Esophagus squamous epithelium (tissue), 4 donors: ENCODE results near the gene TCF23.

Experiments
- POLR2A ChIP-seq, 4 donors: fragments of 450-650 bp; IDR thresholded peaks; one replicate each; pipeline ENCODE4 v1.6.1; 2017; ENCODE audit warnings: antibody characterized with exemption in 4 of 4, mild to moderate bottlenecking in 4 of 4, moderate library complexity in 3 of 4
- TF ChIP-seq, protein P1 (sequence below), 6 experiments: fragments of 450-650 bp in 4 of 6; fragments of 200-600 bp in 2 of 6; sonication (generic) in 2 of 6; IDR thresholded peaks; one replicate each; pipeline ENCODE4 v1.5.1; 2016 to 2019; ENCODE audit warnings: antibody characterized with exemption in 6 of 6, mild to moderate bottlenecking in 4 of 6, moderate library complexity in 4 of 6

DNA sequence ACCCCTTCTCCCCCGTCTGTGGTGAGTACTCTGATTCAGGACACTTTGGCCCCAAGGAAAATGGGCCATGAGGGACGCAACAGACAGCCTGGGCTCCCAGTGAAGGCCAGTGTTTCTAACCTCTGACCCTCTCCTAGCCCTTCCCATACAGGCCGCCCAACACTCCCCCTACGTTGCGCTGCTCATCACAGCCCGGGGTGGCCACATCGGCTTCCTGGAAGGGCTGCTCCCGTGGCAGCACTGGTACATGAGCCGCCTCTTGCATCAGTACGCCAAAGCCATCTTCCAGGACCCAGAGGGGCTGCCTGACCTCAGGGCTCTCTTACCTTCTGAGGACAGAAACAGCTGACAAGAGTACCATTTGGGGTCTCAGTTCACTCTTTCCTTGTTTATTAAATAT lies 18.4 kb upstream of the TCF23 start:
- TF ChIP-seq, protein P1, sequence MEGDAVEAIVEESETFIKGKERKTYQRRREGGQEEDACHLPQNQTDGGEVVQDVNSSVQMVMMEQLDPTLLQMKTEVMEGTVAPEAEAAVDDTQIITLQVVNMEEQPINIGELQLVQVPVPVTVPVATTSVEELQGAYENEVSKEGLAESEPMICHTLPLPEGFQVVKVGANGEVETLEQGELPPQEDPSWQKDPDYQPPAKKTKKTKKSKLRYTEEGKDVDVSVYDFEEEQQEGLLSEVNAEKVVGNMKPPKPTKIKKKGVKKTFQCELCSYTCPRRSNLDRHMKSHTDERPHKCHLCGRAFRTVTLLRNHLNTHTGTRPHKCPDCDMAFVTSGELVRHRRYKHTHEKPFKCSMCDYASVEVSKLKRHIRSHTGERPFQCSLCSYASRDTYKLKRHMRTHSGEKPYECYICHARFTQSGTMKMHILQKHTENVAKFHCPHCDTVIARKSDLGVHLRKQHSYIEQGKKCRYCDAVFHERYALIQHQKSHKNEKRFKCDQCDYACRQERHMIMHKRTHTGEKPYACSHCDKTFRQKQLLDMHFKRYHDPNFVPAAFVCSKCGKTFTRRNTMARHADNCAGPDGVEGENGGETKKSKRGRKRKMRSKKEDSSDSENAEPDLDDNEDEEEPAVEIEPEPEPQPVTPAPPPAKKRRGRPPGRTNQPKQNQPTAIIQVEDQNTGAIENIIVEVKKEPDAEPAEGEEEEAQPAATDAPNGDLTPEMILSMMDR (IDR thresholded peaks at IDR 0.05): no peak
- TF ChIP-seq POLR2A (IDR thresholded peaks at IDR 0.05): no peak
